ENCODE data around the gene RPS3. TPM values are rescaled to one million over a fixed set of nuclear protein-coding genes. Genes with fewer than 3 reads are reported as not detected.

Gene RPS3
- total RNA-seq, 1 experiment from 2014 or later: 2,875 TPM

DNA sequence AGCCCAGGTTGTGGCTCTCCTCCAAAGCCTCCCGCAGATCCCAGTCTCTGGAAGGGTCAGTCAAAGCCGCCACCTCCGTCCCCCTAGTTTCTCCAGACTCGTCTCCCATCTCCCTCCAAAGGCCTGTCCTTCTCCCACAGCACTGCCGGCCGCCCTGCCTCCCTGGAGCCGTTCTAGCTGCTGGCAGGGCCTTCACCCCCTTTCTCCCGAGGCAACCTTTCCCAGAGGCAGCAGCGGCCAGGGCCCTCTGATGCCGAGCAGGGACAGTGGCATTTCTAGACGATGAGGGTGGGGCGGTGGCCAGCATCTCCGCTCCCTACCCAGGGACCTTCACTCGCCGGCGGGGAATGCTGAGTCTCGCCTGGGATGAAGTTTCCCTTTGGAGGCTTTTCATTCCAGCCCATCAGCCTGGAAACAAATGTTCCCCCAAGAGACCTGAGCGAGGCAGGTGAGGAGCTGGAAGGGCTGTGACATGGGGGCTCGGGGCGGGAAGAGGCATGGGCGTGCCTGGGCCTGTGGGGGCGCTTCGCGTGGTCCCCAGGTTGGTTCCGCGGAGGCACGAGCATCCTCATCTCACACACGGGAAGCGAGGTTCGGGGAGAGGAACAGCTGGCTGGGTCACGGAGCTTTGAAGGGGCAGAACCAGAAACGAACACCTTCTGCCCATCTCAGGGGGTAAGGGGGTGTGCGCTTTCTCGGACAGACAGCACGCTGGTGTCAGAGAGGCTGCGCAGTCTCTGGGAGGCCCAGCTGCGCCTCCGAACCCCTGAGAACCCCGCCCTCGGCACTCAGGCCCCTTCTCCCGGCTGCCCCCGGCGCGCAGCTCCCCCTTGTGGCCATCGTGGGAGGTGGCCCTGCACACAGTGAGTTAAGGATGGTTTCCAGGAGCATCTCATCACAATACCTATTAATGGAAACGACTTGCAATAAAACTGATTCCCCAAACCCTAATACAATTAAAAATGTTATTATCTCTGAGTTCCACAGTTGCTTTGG lies 51.8 kb downstream of the RPS3 start:
- Histone ChIP-seq H3K9me3 (ENCODE audit: low read depth, low read length, poor library complexity, severe bottlenecking) (no peaks in the 10 kb centered on the region), H3K4me3 (ENCODE audit: low read depth, low read length, poor library complexity, severe bottlenecking) (no peak overlapping the region), H3K27ac (ENCODE audit: low read depth, low read length, poor library complexity, severe bottlenecking) (no peak overlapping the region), H3K4me1 (ENCODE audit: insufficient read depth, low read length, poor library complexity, severe bottlenecking) (no peaks in the 10 kb centered on the region), H3K36me3 (ENCODE audit: insufficient read depth, low read length, poor library complexity, severe bottlenecking) (no peaks in the 10 kb centered on the region), H3K27me3 (replicated peaks; ENCODE audit: insufficient read depth, low read depth, low read length, poor library complexity) (no peaks in the 10 kb centered on the region)
- no TSS peak for BruUV-seq (replicated peaks)
- POLR2A ChIA-PET (ENCODE audit: low non-redundant PET): no interaction called here
- intact Hi-C loops (cut with micrococcal nuclease; ENCODE audit: unreplicated experiment): no loop called here
- CTCF ChIA-PET: interaction anchor here (0.6 to 1.2 kb wide), 5 partner anchors 10 to 203 kb away, joined by 3 read pairs; no protein-coding TSS in a partner anchor
- peak; percentile 35 for DNase-seq (ENCODE audit: low spot score)
- no peak for TF ChIP-seq EZH2 (IDR thresholded peaks at IDR 0.05; ENCODE audit: borderline replicate concordance, low read depth, low read length, poor library complexity, severe bottlenecking)
- TF ChIP-seq, protein P1, sequence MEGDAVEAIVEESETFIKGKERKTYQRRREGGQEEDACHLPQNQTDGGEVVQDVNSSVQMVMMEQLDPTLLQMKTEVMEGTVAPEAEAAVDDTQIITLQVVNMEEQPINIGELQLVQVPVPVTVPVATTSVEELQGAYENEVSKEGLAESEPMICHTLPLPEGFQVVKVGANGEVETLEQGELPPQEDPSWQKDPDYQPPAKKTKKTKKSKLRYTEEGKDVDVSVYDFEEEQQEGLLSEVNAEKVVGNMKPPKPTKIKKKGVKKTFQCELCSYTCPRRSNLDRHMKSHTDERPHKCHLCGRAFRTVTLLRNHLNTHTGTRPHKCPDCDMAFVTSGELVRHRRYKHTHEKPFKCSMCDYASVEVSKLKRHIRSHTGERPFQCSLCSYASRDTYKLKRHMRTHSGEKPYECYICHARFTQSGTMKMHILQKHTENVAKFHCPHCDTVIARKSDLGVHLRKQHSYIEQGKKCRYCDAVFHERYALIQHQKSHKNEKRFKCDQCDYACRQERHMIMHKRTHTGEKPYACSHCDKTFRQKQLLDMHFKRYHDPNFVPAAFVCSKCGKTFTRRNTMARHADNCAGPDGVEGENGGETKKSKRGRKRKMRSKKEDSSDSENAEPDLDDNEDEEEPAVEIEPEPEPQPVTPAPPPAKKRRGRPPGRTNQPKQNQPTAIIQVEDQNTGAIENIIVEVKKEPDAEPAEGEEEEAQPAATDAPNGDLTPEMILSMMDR (conservative IDR thresholded peaks at IDR 0.05; ENCODE audit: low read depth, low read length): peak; percentile 88

DNA sequence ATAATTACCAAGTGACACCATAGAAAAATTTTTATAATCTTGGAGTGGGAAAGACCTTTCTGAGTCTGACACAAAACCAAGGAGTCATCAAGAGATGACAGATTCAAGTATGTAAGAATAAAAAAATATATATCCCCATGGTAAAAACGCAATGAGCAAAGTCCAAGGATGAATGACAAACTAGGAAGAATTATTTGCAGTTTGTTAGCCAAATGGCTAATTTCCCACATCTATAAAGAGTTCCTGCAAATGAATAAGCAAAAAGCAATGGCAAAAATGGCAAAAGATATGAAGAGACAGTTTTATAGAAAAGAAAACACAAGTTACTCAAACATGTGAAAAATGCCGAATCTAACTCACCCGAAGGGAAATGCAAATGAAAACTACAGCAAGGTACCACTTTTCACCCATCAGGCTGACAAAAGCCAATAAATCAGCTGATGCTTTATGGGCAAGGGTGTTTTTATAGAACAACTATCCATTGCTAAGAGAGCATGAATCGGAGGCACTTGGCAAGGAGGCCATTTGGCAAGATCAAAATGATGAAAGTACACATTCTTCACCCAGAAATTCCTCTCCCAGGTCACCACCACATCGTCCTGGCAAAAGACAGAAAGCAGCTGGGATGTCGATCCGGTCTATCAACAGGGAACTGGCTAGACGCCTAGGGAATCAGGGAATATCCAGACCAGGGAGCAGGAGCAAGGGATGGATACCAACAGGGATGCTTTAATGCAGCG lies 54.8 kb downstream of the RPS3 start:
- POLR2A ChIA-PET (ENCODE audit: low non-redundant PET): no interaction called here
- no TSS peak for BruUV-seq (replicated peaks)

DNA sequence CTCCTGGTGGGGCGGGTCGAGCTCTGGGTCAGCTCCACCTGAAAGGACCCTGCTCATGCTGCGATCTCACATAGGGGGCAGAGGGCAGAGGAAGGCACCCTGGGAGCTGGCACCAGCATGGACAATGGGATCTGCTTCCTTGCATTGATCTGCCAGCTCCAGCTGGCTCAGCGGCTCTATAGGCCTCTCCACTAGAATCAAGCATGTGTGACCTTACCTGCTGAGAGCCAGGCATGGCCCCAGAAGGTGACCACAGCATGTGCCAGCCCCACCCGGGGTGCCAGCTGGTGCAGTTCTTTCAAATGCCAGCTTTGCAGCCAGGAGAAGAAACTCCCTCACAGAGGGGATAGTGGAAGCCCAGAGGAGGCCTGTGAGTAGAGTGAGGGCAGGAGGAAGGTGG lies 55.7 kb downstream of the RPS3 start:
- Histone ChIP-seq H3K27ac (ENCODE audit: low read depth, low read length, poor library complexity, severe bottlenecking) (no peak overlapping the region), H3K36me3 (ENCODE audit: insufficient read depth, low read length, poor library complexity, severe bottlenecking) (no peaks in the 10 kb centered on the region), H3K27me3 (replicated peaks; ENCODE audit: insufficient read depth, low read depth, low read length, poor library complexity) (no peaks in the 10 kb centered on the region), H3K9me3 (ENCODE audit: low read depth, low read length, poor library complexity, severe bottlenecking) (no peaks in the 10 kb centered on the region), H3K4me1 (ENCODE audit: insufficient read depth, low read length, poor library complexity, severe bottlenecking) (no peaks in the 10 kb centered on the region), H3K4me3 (ENCODE audit: low read depth, low read length, poor library complexity, severe bottlenecking) (no peak overlapping the region)
- BruUV-seq (replicated peaks): no TSS peak
- DNase-seq (ENCODE audit: low spot score): no peak
- no peak for TF ChIP-seq EZH2 (IDR thresholded peaks at IDR 0.05; ENCODE audit: borderline replicate concordance, low read depth, low read length, poor library complexity, severe bottlenecking)
- TF ChIP-seq, protein P1 (conservative IDR thresholded peaks at IDR 0.05; ENCODE audit: low read depth, low read length): no peak
- intact Hi-C loops (cut with micrococcal nuclease; ENCODE audit: unreplicated experiment): no loop called here
- ChIA-PET CTCF (interaction anchor here (0.6 kb wide), 1 partner anchor 73 kb away, joined by 5 read pairs; no protein-coding TSS in a partner anchor), POLR2A (ENCODE audit: low non-redundant PET) (no interaction called here)

More for the DNA sequence above, 54.8 kb downstream of the RPS3 start:
- TF ChIP-seq, protein P1 (conservative IDR thresholded peaks at IDR 0.05; ENCODE audit: low read depth, low read length): no peak
- TF ChIP-seq EZH2 (IDR thresholded peaks at IDR 0.05; ENCODE audit: borderline replicate concordance, low read depth, low read length, poor library complexity, severe bottlenecking): no peak
- intact Hi-C loops (cut with micrococcal nuclease; ENCODE audit: unreplicated experiment): no loop called here
- Histone ChIP-seq H3K4me1 (ENCODE audit: insufficient read depth, low read length, poor library complexity, severe bottlenecking) (no peaks in the 10 kb centered on the region), H3K27me3 (replicated peaks; ENCODE audit: insufficient read depth, low read depth, low read length, poor library complexity) (no peaks in the 10 kb centered on the region), H3K9me3 (ENCODE audit: low read depth, low read length, poor library complexity, severe bottlenecking) (no peaks in the 10 kb centered on the region), H3K27ac (ENCODE audit: low read depth, low read length, poor library complexity, severe bottlenecking) (no peak overlapping the region), H3K36me3 (ENCODE audit: insufficient read depth, low read length, poor library complexity, severe bottlenecking) (no peaks in the 10 kb centered on the region), H3K4me3 (ENCODE audit: low read depth, low read length, poor library complexity, severe bottlenecking) (no peak overlapping the region)
- no peak for DNase-seq (ENCODE audit: low spot score)
- CTCF ChIA-PET: interaction anchor here (0.6 kb wide), 1 partner anchor 74 kb away, joined by 5 read pairs; no protein-coding TSS in a partner anchor
